HepG2 (cell line): ENCODE data around the gene PKD2L1. TPM values are rescaled to one million over a fixed set of nuclear protein-coding genes. Genes with fewer than 3 reads are reported as not detected.

Source experiments
- CBFB ChIP-seq: sonication (generic); formaldehyde crosslinking; IDR thresholded peaks from 2 replicates; pipeline ENCODE4 v1.4.0; 2020; ENCODE audit warnings: missing genetic modification reagents
- ETV5 ChIP-seq: IDR thresholded peaks from 2 replicates; pipeline ENCODE4 v1.6.1; 2018; ENCODE audit warnings: missing biosample characterization, missing genetic modification reagents, inconsistent platforms, borderline replicate concordance
- FLYWCH1 ChIP-seq: sonication (generic); formaldehyde crosslinking; IDR thresholded peaks from 2 replicates; pipeline ENCODE4 v1.8.1; 2023; ENCODE audit warnings: mild to moderate bottlenecking, missing genetic modification reagents
- GATA4 ChIP-seq: sonication (generic); IDR thresholded peaks from 2 replicates; pipeline ENCODE4 v1.6.1; 2016; ENCODE audit warnings: antibody characterized with exemption, low read depth, borderline replicate concordance
- HIVEP1 ChIP-seq: sonication (generic); formaldehyde crosslinking; IDR thresholded peaks from 2 replicates; pipeline ENCODE4 v1.4.0; 2020; ENCODE audit warnings: mild to moderate bottlenecking, missing genetic modification reagents
- HNRNPK ChIP-seq: fragments of 200-400 bp; formaldehyde crosslinking; IDR thresholded peaks from 2 replicates; pipeline ENCODE4 v1.6.1; 2018; ENCODE audit warnings: low read length, low read depth, moderate library complexity, mild to moderate bottlenecking; ENCODE audit not compliant: poor library complexity, severe bottlenecking
- KLF6 ChIP-seq: IDR thresholded peaks from 2 replicates; pipeline ENCODE4 v1.8.0; 2016; ENCODE audit warnings: missing biosample characterization, missing genetic modification reagents
- PAF1 ChIP-seq: IDR thresholded peaks from 2 replicates; pipeline ENCODE4 v1.6.1; 2016; ENCODE audit warnings: missing genetic modification reagents, missing compliant biosample characterization
- PCBP2 ChIP-seq: fragments of 200-400 bp; formaldehyde crosslinking; optimal IDR thresholded peaks from 2 replicates; pipeline ENCODE3; 2018; ENCODE audit warnings: low read length, low read depth; ENCODE audit not compliant: poor library complexity, severe bottlenecking
- SP4 ChIP-seq: sonication (generic); formaldehyde crosslinking; IDR thresholded peaks from 2 replicates; pipeline ENCODE4 v1.8.1; 2023; ENCODE audit warnings: mild to moderate bottlenecking, missing genetic modification reagents
- TEAD3 ChIP-seq: optimal IDR thresholded peaks from 2 replicates; pipeline ENCODE3; 2016; ENCODE audit warnings: borderline replicate concordance
- TOE1 ChIP-seq: sonication (generic); formaldehyde crosslinking; IDR thresholded peaks from 2 replicates; pipeline ENCODE4 v1.4.0; 2020; ENCODE audit warnings: mild to moderate bottlenecking, missing genetic modification reagents
- XBP1 ChIP-seq: sonication (generic); formaldehyde crosslinking; IDR thresholded peaks from 2 replicates; pipeline ENCODE4 v1.5.0; 2020; ENCODE audit warnings: missing genetic modification reagents
- ZNF251 ChIP-seq: sonication (generic); formaldehyde crosslinking; IDR thresholded peaks from 2 replicates; pipeline ENCODE4 v1.9.0; 2021; ENCODE audit warnings: mild to moderate bottlenecking, missing genetic modification reagents
- ZNF282 ChIP-seq: fragments of 450-650 bp; IDR thresholded peaks from 2 replicates; pipeline ENCODE4 v1.6.1; 2018; ENCODE audit not compliant: partially characterized antibody
- ZNF3 ChIP-seq: IDR thresholded peaks from 2 replicates; pipeline ENCODE4 v1.7.0; 2017; ENCODE audit warnings: inconsistent platforms
- ZNF780A ChIP-seq: sonication (generic); formaldehyde crosslinking; IDR thresholded peaks from 2 replicates; pipeline ENCODE4 v1.8.0; 2022; ENCODE audit warnings: mild to moderate bottlenecking, missing genetic modification reagents, moderate library complexity
- ZNF883 ChIP-seq: sonication (generic); formaldehyde crosslinking; IDR thresholded peaks from 2 replicates; pipeline ENCODE4 v1.5.1; 2020; ENCODE audit warnings: mild to moderate bottlenecking, missing genetic modification reagents; ENCODE audit errors: not compliant biosample characterization
- polyA plus RNA-seq, 8 experiments: library from polyadenylated mRNA; depleted of rRNA in 3 of 8; stranded (reverse) in 7 of 8; unstranded in 1 of 8; fragments of >200 nt; fragmentation: Illumina TruSeq in 4 of 8; extraction: Trizol in 4 of 8; gene quantifications; 2 replicates each; pipeline versions ENCODE4 v1.2.1 to v1.2.3, GENCODE V29; 2011 to 2016; ENCODE audit warnings: low read depth in 4 of 8, missing spikeins in 1 of 8, mixed read lengths in 1 of 8; ENCODE audit not compliant: insufficient read depth in 1 of 8
- total RNA-seq, 5 experiments: library from RNA; depleted of rRNA; stranded (reverse); fragments of >200 nt; fragmentation: Illumina TruSeq; extraction: Trizol; gene quantifications; 2 replicates each; pipeline ENCODE4 v1.2.3, GENCODE V29; 2016; ENCODE audit warnings: low read depth in 1 of 5
- TF ChIP-seq, protein P1 (sequence below): sonication (generic); formaldehyde crosslinking; IDR thresholded peaks from 2 replicates; pipeline ENCODE4 v1.4.0; 2020; ENCODE audit warnings: missing genetic modification reagents, borderline replicate concordance
- TF ChIP-seq, protein P2 (sequence below): sonication (generic); formaldehyde crosslinking; IDR thresholded peaks from 2 replicates; pipeline ENCODE4 v1.4.0; 2020; ENCODE audit warnings: missing genetic modification reagents
- TF ChIP-seq, protein P3 (sequence below): sonication (generic); formaldehyde crosslinking; IDR thresholded peaks from 2 replicates; pipeline ENCODE4 v1.8.1; 2023; ENCODE audit warnings: mild to moderate bottlenecking, moderate library complexity, missing genetic modification reagents
- TF ChIP-seq, protein P4 (sequence below): sonication (generic); formaldehyde crosslinking; IDR thresholded peaks from 2 replicates; pipeline ENCODE4 v1.8.1; 2023; ENCODE audit warnings: missing genetic modification reagents, mild to moderate bottlenecking, borderline replicate concordance
- TF ChIP-seq, protein P5 (sequence below): conservative IDR thresholded peaks from 2 replicates; pipeline ENCODE4 v1.6.1; 2018; ENCODE audit warnings: missing genetic modification reagents

PKD2L1 gene
- total and polyA plus RNA-seq, 2 of the 13 experiments (the other 11 are each of a cell fraction or from before 2014, with no cell fraction given) = 0.07 to 0.15 TPM

DNA sequence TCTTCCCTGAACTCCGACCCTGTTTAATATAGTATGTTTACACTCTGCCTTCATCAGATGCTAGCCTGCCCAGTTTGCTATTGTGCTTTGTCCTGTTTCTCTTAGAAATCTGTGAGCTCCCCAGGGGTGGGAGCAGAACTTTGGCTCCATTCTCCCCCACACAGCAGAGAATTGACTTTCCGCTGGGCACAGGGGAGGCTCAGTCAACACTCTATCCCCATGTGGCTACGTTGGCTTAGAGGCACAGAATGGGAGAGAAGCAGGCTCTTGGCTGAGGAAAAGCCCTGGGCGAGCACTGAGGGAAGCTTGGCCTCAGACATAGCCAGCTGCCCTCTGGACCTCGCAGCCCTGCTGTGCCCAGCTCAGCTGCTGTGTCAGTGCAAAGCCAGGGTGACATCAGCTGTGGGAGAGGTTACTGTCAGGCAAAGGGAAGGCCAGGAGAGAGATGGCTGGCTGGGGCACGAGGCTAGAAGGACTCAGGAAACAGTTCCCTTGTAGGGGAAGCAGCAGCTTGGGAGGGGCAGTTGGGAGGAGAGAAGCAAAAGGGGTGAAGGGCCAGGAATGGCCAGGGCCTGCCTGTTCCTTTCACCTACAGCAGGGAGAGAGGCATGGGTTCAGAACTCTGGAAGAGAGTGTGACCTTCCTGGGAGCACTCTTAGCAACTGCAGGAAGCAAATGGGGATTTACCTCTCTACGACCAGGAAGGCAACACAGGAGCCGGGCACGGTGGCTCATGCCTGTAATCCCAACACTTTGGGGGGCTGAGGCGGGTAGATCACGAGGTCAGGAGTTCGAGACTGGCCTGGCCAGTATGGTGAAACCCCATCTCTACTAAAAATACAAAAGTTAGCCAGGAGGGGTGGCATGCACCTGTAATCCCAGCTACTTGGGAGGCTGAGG, 11.2 kb upstream of the PKD2L1 start (continued):
- TF ChIP-seq, protein P1, sequence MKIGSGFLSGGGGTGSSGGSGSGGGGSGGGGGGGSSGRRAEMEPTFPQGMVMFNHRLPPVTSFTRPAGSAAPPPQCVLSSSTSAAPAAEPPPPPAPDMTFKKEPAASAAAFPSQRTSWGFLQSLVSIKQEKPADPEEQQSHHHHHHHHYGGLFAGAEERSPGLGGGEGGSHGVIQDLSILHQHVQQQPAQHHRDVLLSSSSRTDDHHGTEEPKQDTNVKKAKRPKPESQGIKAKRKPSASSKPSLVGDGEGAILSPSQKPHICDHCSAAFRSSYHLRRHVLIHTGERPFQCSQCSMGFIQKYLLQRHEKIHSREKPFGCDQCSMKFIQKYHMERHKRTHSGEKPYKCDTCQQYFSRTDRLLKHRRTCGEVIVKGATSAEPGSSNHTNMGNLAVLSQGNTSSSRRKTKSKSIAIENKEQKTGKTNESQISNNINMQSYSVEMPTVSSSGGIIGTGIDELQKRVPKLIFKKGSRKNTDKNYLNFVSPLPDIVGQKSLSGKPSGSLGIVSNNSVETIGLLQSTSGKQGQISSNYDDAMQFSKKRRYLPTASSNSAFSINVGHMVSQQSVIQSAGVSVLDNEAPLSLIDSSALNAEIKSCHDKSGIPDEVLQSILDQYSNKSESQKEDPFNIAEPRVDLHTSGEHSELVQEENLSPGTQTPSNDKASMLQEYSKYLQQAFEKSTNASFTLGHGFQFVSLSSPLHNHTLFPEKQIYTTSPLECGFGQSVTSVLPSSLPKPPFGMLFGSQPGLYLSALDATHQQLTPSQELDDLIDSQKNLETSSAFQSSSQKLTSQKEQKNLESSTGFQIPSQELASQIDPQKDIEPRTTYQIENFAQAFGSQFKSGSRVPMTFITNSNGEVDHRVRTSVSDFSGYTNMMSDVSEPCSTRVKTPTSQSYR = no peak
- TF ChIP-seq, protein P2, sequence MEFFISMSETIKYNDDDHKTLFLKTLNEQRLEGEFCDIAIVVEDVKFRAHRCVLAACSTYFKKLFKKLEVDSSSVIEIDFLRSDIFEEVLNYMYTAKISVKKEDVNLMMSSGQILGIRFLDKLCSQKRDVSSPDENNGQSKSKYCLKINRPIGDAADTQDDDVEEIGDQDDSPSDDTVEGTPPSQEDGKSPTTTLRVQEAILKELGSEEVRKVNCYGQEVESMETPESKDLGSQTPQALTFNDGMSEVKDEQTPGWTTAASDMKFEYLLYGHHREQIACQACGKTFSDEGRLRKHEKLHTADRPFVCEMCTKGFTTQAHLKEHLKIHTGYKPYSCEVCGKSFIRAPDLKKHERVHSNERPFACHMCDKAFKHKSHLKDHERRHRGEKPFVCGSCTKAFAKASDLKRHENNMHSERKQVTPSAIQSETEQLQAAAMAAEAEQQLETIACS (CRISPR knock-in tag) = no peak
- TF ChIP-seq ZNF3 (CRISPR knock-in tag) = no peak
- no peak for TF ChIP-seq CBFB (CRISPR knock-in tag)
- TF ChIP-seq ZNF883 (CRISPR knock-in tag) = no peak
- TF ChIP-seq FLYWCH1 (CRISPR knock-in tag) = no peak
- no peak for TF ChIP-seq TOE1 (CRISPR knock-in tag)
- TF ChIP-seq ZNF282 = no peak
- no peak for TF ChIP-seq ETV5 (CRISPR knock-in tag)
- TF ChIP-seq, protein P3, sequence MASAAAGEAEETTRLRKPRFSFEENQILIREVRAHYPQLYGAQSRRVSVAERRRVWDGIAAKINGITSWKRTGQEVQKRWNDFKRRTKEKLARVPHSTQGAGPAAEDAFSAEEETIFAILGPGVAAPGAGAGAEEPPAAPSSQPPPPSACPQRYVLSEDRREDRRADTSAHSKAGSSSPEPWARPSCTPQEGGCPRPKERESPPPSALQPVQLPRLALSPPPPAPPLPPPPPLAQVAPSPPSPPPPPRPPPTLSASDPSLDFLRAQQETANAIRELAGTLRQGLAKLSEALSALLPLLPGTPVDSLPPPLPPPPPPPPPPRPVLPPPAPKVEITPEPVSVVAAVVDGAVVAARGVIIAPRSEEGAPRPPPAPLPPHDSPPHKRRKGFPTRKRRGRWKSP (CRISPR knock-in tag) = no peak; the same call in 1 of the 2 replicates
- no peak for TF ChIP-seq ZNF780A (CRISPR knock-in tag)
- TF ChIP-seq, protein P4, sequence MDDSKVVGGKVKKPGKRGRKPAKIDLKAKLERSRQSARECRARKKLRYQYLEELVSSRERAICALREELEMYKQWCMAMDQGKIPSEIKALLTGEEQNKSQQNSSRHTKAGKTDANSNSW (CRISPR knock-in tag) = no peak
- TF ChIP-seq HNRNPK = no peak
- TF ChIP-seq, protein P5, sequence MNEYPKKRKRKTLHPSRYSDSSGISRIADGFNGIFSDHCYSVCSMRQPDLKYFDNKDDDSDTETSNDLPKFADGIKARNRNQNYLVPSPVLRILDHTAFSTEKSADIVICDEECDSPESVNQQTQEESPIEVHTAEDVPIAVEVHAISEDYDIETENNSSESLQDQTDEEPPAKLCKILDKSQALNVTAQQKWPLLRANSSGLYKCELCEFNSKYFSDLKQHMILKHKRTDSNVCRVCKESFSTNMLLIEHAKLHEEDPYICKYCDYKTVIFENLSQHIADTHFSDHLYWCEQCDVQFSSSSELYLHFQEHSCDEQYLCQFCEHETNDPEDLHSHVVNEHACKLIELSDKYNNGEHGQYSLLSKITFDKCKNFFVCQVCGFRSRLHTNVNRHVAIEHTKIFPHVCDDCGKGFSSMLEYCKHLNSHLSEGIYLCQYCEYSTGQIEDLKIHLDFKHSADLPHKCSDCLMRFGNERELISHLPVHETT (CRISPR knock-in tag) = no peak; the same call in 1 of the 2 replicates
- TF ChIP-seq KLF6 = no peak
- 0 out of 2 replicates have a peak, but pooled peaks have one; percentile 47 for TF ChIP-seq SP4 (CRISPR knock-in tag)
- no peak for TF ChIP-seq PAF1 (CRISPR knock-in tag)
- no peak for TF ChIP-seq PCBP2
- TF ChIP-seq XBP1 = no peak
- TF ChIP-seq TEAD3 (CRISPR knock-in tag) = peak; percentile 76
- TF ChIP-seq HIVEP1 = 0 out of 2 replicates have a peak, but pooled peaks have one; percentile 23
- no peak for TF ChIP-seq ZNF251 (CRISPR knock-in tag)
- TF ChIP-seq GATA4 = peak; percentile 34; the same call in 1 of the 2 replicates
